SJSA1 (cell line): ENCODE data around the gene SPTA1. TPM values are rescaled to one million over a fixed set of nuclear protein-coding genes. Genes with fewer than 3 reads are reported as not detected.

Experiments
- DNase-seq, 2 experiments: peaks; one replicate each; pipeline ENCODE4 v3.0.0-alpha.2; 2015 to 2020; ENCODE audit warnings: low spot score in 2 of 2, low read depth in 1 of 2
- H3K27ac ChIP-seq: fragments of 250-450 bp; sonication (Bioruptor Pico); 2 replicates; pipeline ENCODE4 v1.5.1; 2020; ENCODE audit warnings: mild to moderate bottlenecking, moderate library complexity
- H3K27me3 ChIP-seq: fragments of 250-450 bp; sonication (Bioruptor Pico); replicated peaks from 2 replicates; pipeline ENCODE4 v1.5.1; 2020; ENCODE audit warnings: mild to moderate bottlenecking, moderate library complexity
- H3K36me3 ChIP-seq: fragments of 250-450 bp; sonication (Bioruptor Pico); 2 replicates; pipeline ENCODE4 v1.5.1; 2020; ENCODE audit warnings: mild to moderate bottlenecking
- H3K4me1 ChIP-seq: fragments of 250-450 bp; sonication (Bioruptor Pico); replicated peaks from 2 replicates; pipeline ENCODE4 v1.6.1; 2021; ENCODE audit warnings: mild to moderate bottlenecking
- H3K4me3 ChIP-seq: fragments of 250-450 bp; sonication (Bioruptor Pico); 2 replicates; pipeline ENCODE4 v1.5.1; 2020; ENCODE audit warnings: mild to moderate bottlenecking
- H3K9me3 ChIP-seq: fragments of 250-450 bp; sonication (Bioruptor Pico); replicated peaks from 2 replicates; pipeline ENCODE4 v1.5.1; 2020; ENCODE audit warnings: mild to moderate bottlenecking
- total RNA-seq: library from RNA; depleted of rRNA; stranded (reverse); fragments of >200 nt; shearing (Covaris generic); gene quantifications from 2 replicates; pipeline ENCODE4 v1.2.3, GENCODE V29; 2014; rRNA removed

Gene SPTA1
- total RNA-seq, 1 experiment from 2014 or later: not detected

DNA sequence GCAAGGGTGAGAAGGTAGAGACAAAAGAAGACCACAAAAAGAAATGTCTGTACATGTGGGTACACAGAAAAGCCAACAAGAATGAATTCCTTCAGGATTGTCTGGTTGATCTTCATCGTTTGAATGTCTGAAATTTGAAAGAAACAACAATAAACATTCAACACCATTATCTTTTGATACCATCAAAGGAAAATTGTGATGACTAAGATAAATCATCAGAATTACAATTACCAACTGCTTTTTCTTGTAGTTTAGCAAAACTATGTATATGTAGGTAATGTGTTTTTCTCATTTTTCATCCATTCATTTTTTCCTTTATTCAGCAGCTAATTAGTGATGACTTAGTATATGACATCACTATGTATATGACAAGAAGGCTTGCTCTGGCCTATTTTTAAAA, 106.8 kb downstream of the SPTA1 start, which contains the start of gene OR10X1:
Gene OR10X1, minus strand, starts transcription at position 167 of the 400 bp plus-strand sequence. Its CDS starts 0 bp downstream, at position 167.
- Histone ChIP-seq H3K36me3 (no peaks in the 10 kb centered on the region), H3K4me1 (no peaks in the 10 kb centered on the region), H3K4me3 (no peak within 1 kb of the TSS), H3K9me3 (no peaks in the 10 kb centered on the region; the same call in 1 of the 2 replicates), H3K27ac (no peak within 1 kb of the TSS), H3K27me3 (no peaks in the 10 kb centered on the region)
- DNase-seq: no peak

- Histone ChIP-seq H3K36me3 (no peaks in the 10 kb centered on the region), H3K27ac (no peak overlapping the region), H3K4me3 (no peak overlapping the region), H3K27me3 (no peaks in the 10 kb centered on the region), H3K9me3 (no peaks in the 10 kb centered on the region; the same call in 1 of the 2 replicates), H3K4me1 (no peaks in the 10 kb centered on the region)
- no peak for DNase-seq
Measured at GRCh38 chr1:158577561-158577960, 109.0 kb downstream of the SPTA1 start.

DNA sequence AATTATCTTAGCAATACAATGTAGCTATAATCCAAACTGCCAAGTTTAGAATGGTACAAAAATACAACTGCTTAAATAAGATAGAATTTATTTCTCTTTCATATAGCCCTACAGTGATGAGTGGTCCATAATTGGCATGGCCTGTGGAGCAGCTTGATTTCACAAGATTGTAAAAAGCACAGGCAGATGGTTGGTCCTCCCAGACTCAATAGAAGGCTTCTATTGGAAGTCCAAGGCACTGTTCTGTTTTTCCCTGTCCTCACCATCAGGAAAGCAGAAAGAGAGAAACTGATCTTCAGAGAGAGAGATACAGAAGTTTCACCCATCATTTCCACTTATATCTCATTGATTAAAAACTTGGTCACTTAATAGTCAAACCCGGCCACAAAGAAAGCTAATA, 114.3 kb downstream of the SPTA1 start:
- no peaks in the 10 kb centered on the region for H3K9me3 ChIP-seq
- H3K36me3 ChIP-seq: no peaks in the 10 kb centered on the region
- no peak overlapping the region for H3K4me3 ChIP-seq
- H3K4me1 ChIP-seq: no peaks in the 10 kb centered on the region
- DNase-seq: no peak
- 0 out of 2 replicates have a peak, but pooled peaks cover 2% of the 10 kb centered on the region for H3K27me3 ChIP-seq
- H3K27ac ChIP-seq: no peak overlapping the region

GRCh38 chr1:158570480-158570879, 116.0 kb downstream of the SPTA1 start, which contains the start of gene OR6P1:
OR6P1 (minus strand) TSS chr1:158570580; CDS start chr1:158563604, 6,976 bp downstream.
- H3K27ac ChIP-seq: no peak within 1 kb of the TSS
- no peaks in the 10 kb centered on the region for H3K9me3 ChIP-seq
- no peaks in the 10 kb centered on the region for H3K4me1 ChIP-seq
- H3K4me3 ChIP-seq: no peak within 1 kb of the TSS
- H3K27me3 ChIP-seq: 0 out of 2 replicates have a peak, but pooled peaks cover 2% of the 10 kb centered on the region
- no peak for DNase-seq
- H3K36me3 ChIP-seq: no peaks in the 10 kb centered on the region

DNA sequence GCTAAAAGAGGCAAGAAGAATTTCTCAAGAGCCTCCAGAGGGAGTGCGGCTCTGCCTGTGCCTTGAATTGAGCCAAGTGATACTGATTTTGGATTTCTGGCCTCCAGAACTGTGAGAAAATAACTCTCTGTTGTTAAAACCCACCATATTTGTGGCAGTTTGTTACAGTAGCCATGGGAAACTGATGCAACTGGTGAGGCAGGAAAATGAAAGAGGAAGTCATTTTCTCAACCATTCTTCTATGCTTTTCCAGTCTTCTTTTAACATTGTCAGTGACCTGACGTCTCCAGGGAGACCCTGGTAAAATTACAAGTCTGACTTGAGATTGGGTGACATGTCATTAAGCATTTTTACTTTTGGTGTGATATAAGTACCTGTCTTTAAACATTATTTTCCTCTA, 121.9 kb downstream of the SPTA1 start:
- Histone ChIP-seq H3K27ac (no peak overlapping the region), H3K36me3 (no peaks in the 10 kb centered on the region), H3K4me1 (no peaks in the 10 kb centered on the region), H3K27me3 (no peaks in the 10 kb centered on the region), H3K9me3 (no peaks in the 10 kb centered on the region), H3K4me3 (no peak overlapping the region)
- DNase-seq: no peak

DNA sequence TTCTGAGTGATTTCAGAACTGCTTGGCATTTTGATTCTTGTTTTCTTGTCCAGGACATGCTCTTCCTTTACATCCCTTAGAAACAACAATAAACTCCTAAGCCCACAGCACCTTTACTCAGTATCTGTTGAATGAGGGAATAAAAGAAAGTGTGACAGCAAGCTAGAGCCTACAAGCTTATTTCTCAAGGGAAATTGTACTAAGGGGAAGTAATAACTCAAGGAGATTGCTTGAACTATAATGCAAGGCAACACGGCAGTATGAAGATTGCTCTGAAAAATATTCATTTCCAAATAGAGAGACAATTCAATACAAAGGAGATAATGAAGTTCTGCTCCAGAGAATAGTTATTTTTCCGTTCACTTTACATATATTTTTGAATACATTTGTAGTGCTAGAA, 122.7 kb downstream of the SPTA1 start:
- Histone ChIP-seq H3K4me3 (no peak overlapping the region), H3K27ac (no peak overlapping the region), H3K36me3 (no peaks in the 10 kb centered on the region), H3K4me1 (no peaks in the 10 kb centered on the region), H3K27me3 (no peaks in the 10 kb centered on the region), H3K9me3 (no peaks in the 10 kb centered on the region)
- no peak for DNase-seq

Other genes with a start within 250 kb of the SPTA1 start
- gene OR10K1, start 224.9 kb downstream of the SPTA1 start, total RNA-seq: not detected in 2 replicates
- not detected in 2 replicates for gene OR10R2, start 214.5 kb downstream of the SPTA1 start, total RNA-seq
- not detected in 2 replicates for gene OR6Y1, start 132.3 kb downstream of the SPTA1 start, total RNA-seq
- not detected in 2 replicates for gene OR6P1, start 116.1 kb downstream of the SPTA1 start, total RNA-seq
- gene OR10X1, start 106.8 kb downstream of the SPTA1 start, total RNA-seq: not detected in 2 replicates
- not detected in 2 replicates for gene OR10Z1, start 81.4 kb downstream of the SPTA1 start, total RNA-seq
- not detected in 2 replicates for gene OR6K2, start 13.9 kb upstream of the SPTA1 start, total RNA-seq
- not detected in 2 replicates for gene OR6K3, start 34.0 kb upstream of the SPTA1 start, total RNA-seq
- gene OR6K6, start 68.0 kb upstream of the SPTA1 start, total RNA-seq: not detected in 2 replicates
- gene OR6N1, start 85.5 kb upstream of the SPTA1 start, total RNA-seq: not detected in 2 replicates
- not detected in 2 replicates for gene OR6N2, start 94.5 kb upstream of the SPTA1 start, total RNA-seq
- gene MNDA, start 144.6 kb upstream of the SPTA1 start, total RNA-seq: not detected in 2 replicates
- not detected in 2 replicates for gene PYHIN1, start 244.8 kb upstream of the SPTA1 start, total RNA-seq